NCI-H526 treated with DMSO at 0.1 percent for 48 hours (cell line): ENCODE data around the gene ABCA10.
"Not testable (repeated sequence)": the region's sequence is repeated elsewhere in the genome, so short reads cannot be mapped to it uniquely, and the experiment has no call there.

Experiments
- DNase-seq: peaks from one replicate; lab custom pipeline; 2025; lab: John Stamatoyannopoulos, UW

ABCA10 gene

GRCh38 chr17:69227541-69227940 is 1.1 kb downstream of the ABCA10 start:
- DNase-seq = no peak

- DNase-seq = no peak
These were observed 4.8 kb downstream of the ABCA10 start for GRCh38 chr17:69223809-69224208.

GRCh38 chr17:69222707-69223258 is 5.8 kb downstream of the ABCA10 start:
- DNase-seq = no peak

DNA sequence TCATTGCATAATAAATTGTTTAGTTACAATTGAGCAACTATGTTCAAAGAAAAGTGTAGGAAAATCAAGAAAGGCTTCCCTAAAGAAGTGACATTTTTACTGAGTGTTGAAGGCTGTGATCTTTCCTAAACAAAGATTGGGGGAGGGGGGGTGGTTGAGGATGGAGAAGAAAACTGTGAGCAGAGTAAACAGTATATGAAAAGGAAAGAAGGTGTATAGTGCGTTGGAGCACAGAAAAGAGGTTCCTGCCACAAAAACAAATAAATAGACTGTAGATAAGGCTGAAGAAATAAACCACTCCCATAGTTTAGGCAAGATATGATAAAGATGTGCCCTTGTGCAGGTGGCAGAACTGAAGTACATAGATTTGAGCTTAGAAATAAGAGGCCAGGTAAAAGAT is 8.5 kb downstream of the ABCA10 start:
- DNase-seq = no peak

GRCh38 chr17:69218986-69219385 is 9.6 kb downstream of the ABCA10 start:
- DNase-seq = no peak

GRCh38 chr17:69213059-69213813 is 15.4 kb downstream of the ABCA10 start:
- DNase-seq = no peak

GRCh38 chr17:69208640-69209039 is 20.0 kb downstream of the ABCA10 start:
- DNase-seq = no peak

GRCh38 chr17:69207151-69207550 is 21.5 kb downstream of the ABCA10 start:
- DNase-seq = no peak

DNA sequence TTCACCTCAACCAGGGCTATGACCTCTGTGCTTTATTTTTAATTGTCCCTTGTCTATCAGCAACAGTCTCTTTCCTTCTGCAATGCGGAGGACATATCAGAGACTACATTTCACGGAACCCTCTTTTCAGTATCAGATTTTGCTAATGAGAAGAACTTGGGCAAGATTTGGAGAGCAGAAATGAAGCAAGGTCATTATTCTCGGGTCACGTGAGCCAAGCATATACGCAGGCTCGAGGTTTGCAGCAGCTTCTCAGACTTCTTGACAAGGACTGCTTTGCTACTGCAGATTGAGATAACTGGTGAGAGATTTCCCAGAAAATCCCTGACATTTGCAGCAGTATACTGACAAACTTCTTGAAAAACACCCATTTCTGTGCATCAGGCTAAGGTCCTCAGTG is 30.4 kb downstream of the ABCA10 start:
- no peak for DNase-seq

DNA sequence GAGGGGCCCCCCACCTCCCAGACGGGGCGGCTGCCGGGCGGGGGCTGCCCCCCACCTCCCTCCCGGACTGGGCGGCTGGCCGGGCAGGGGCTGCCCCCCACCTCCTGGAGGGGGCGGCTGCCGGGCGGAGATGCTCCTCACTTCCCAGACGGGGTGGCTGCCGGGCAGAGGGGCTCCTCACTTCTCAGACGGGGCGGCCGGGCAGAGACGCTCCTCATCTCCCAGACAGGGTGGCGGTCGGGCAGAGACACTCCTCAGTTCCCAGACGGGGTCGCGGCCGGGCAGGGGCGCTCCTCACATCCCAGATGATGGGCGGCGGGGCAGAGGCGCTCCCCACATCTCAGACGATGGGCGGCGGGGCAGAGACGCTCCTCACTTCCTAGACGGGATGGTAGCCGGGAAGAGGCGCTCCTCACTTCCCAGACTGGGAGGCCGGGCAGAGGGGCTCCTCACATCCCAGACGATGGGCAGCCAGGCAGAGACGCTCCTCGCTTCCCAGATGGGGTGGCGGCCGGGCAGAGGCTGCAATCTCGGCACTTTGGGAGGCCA is 32.4 kb downstream of the ABCA10 start:
- not testable (repeated sequence) for DNase-seq

DNA sequence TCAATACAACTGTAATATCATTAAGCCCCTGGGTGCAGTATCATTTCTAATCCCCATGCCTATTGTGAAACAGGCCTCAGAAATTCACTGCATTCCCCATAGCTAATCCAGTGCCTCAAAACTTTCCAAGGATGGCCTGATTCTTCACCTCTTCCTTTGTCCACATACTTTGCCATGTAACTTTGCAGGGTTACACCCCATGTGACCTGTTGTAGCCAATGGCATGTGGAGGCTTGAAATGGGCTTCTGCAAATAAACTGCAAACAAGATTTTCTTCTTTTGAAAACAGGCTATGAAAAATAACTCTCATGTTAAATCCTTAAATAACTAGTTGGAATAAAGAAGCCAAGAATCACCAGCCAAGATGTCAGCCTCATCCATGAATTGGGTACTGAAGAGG is 35.9 kb downstream of the ABCA10 start:
- no peak for DNase-seq

GRCh38 chr17:69188796-69189195 is 39.8 kb downstream of the ABCA10 start:
- DNase-seq = no peak

DNA sequence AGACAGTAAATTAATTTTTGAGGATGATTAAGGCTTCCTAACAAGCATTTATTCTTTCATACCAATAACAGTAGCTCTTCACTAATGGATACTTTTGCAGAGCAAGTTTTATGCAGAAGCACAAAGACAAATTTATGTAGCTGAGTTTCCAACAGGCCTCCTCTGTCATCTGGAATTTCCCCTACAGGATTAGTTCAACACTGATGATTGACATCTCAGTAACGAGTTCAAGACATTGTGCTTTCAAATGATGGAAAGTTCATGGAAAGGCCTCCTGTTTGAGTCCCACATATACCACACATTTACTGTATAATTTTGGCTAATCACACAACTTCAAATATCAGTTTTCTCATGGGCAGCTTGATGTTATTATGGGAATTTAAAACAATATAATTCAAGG is 40.6 kb downstream of the ABCA10 start:
- DNase-seq = no peak

DNA sequence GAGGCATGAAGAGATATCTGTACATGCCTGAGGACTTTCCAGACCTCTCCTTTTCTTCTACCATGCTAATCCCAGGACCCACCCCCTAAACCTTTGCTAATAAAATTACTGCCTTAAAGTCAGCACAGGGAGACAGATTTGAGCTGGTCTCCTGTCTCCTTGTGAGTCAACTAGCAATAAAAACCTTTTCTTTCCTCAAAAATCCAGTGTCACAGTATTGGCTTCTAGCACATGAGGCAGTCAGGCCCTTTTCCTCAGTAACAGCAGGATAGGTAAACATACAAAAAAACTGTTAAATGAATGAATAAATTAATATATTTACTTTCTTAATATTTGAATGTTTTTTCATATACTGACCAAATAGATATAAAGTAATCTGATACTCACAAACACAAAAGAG is 41.3 kb downstream of the ABCA10 start:
- DNase-seq = no peak

DNA sequence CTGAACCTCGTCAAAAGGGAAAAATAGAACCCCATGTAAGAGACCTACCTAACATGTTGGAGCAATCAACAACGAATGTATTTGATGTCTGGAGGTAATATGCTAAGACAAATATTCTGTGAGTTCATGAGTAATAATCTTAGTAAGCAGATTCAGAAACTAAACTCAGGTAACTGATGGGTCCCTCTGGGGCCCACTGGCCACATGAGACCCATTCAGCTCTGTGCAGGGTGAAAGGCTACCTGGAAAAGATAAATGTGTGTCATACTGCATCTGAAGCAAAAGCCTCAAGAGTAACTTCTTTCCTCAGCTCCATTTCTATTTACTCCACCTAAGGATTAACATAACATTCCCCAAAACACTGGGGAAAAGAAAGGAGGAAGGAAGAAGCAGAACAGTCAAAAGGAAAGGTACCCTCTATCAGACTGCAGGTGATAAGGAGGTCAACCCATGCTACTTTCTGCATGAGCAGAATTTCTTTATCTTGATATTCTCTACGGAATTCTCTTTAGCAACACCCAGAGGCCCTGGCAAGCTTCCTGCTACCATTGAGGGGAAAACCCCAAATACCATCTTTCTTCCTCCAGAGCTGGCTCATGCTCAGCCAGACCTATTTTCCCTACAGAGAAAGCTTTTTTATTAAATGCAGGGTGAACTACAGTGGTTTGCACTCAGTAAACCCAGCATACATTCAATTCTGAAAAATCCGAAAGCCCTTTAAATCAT is 49.2 kb downstream of the ABCA10 start:
- DNase-seq = no peak

- no peak for DNase-seq
These were observed 52.2 kb downstream of the ABCA10 start for GRCh38 chr17:69176457-69176795.

- no peak for DNase-seq
These were observed 52.8 kb downstream of the ABCA10 start for GRCh38 chr17:69175625-69176456.

GRCh38 chr17:69175262-69175624 is 53.4 kb downstream of the ABCA10 start:
- no peak for DNase-seq

DNA sequence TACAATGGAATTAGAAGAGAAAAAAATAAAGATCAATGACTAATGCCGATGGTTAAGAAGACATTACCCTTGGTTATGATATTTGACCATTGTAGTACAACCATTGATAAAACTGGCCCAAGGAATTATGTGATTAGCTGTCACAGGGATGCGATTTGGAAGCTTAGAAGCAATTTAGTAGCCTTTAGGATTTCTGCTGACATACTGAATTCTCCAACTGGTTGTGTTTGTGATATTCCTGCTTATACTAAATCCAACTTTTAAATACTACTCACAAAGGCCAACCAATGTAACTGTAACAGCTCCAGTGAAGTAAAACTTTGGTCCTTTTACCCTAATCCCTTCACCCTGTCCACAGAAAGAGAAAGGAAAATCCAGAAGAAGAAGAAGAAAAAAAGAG is 55.5 kb downstream of the ABCA10 start:
- DNase-seq = no peak

DNA sequence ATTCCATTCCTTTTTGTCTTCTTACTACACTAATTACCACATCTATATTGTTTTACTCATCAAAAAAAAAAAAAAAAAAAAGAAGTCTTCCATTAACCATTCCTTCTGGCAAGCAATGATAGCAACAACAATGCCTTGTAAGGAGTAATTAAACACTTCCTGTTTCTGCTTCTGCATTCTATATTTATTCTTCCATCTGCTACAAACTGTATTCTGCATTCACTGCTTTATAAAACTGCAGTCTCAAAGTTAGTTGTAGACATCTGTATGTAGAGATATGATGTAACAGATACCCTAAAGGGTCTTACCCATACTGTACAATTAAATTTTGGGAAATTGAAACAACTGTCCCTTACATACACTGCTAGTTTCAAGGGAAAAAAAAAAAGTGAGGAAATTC is 58.2 kb downstream of the ABCA10 start:
- DNase-seq = no peak

DNA sequence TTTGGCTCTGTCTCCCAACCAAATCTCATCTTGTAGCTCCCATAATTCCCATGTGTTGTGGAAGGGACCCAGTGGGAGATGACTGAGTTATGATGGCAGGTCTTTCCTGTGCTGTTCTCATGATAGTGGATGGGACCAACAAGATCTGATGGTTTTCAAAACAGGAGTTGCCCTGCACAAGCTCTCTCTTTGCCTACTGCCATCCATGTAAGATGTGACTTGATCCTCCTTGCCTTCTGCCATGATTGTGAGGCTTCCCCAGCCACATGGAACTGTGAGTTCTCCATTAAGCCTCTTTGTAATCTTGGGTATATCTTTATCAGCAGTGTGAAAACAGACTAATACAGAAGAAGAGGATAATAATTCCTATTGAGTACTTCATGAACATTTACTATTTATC is 60.0 kb downstream of the ABCA10 start:
- not testable (repeated sequence) for DNase-seq

GRCh38 chr17:69166957-69167356 is 61.7 kb downstream of the ABCA10 start:
- DNase-seq = no peak
